HepG2 (cell line): ENCODE data around the gene SASH3. TPM values are rescaled to one million over a fixed set of nuclear protein-coding genes. Genes with fewer than 3 reads are reported as not detected.

Experiments used
- ATAC-seq: fragments of 200-7000 bp; cut with Tn5 transposase; 3 replicates; pipeline ENCODE4 v1.9.1; 2020; ENCODE audit warnings: mild to moderate bottlenecking, moderate library complexity
- BruUV-seq: library from RNA; stranded (reverse); fragments of 400-500 nt; replicated peaks from 2 replicates; lab custom pipeline; 2021; lab: Mats Ljungman, UMichigan
- CTCF ChIA-PET: fragments of 300-600 bp; formaldehyde crosslinking; extraction: SDS; loops from one replicate; lab custom pipeline; 2021; ENCODE audit warnings: low total read pairs, inconsistent platforms, low intra/inter-chr PET ratio; lab: Yijun Ruan, JAX
- POLR2A ChIA-PET: fragments of 350-600 bp; sonication (Branson Sonifier 250); formaldehyde crosslinking; loops from one replicate; lab custom pipeline; 2020; ENCODE audit warnings: antibody characterized with exemption, inconsistent platforms; lab: Yijun Ruan, JAX
- DNase-seq: peaks from one replicate; pipeline ENCODE4 v3.0.0-alpha.2; 2015; ENCODE audit warnings: low spot score
- FAIRE-seq: peaks from 3 replicates; lab custom pipeline; 2011; peaks lifted over from hg19 to GRCh38; lab: Jason Lieb, UNC
- H2AFZ ChIP-seq: one replicate; pipeline ENCODE4 v1.6.1; 2011; ENCODE audit warnings: low read length, inconsistent platforms
- H3K27ac ChIP-seq: fragments of 300-600 bp; 3 replicates; pipeline ENCODE4 v1.8.0; 2011; ENCODE audit warnings: mixed run types, mild to moderate bottlenecking, mixed read lengths, low read length, inconsistent platforms; ENCODE audit not compliant: insufficient read depth; ENCODE audit errors: extremely low read length
- H3K27me3 ChIP-seq, 2 experiments: fragments of 200-600 bp in 1 of 2; 2 replicates in 1 of 2; 3 replicates in 1 of 2; pipeline versions ENCODE4 v1.6.0 to v1.8.0; 2011; ENCODE audit warnings: low read length in 2 of 2, mild to moderate bottlenecking in 2 of 2, moderate library complexity in 2 of 2, inconsistent platforms in 1 of 2; ENCODE audit not compliant: insufficient read depth in 2 of 2, control insufficient read depth in 1 of 2
- H3K36me3 ChIP-seq, 2 experiments: fragments of 200-600 bp in 1 of 2; replicated peaks in 1 of 2; 2 replicates in 1 of 2; 3 replicates in 1 of 2; pipeline versions ENCODE4 v1.5.1 to v1.8.0; 2011; ENCODE audit warnings: low read length in 2 of 2, inconsistent platforms in 1 of 2; ENCODE audit not compliant: insufficient read depth in 2 of 2, control insufficient read depth in 1 of 2
- H3K4me1 ChIP-seq: 2 replicates; pipeline ENCODE4 v1.5.1; 2012; ENCODE audit warnings: low read length, inconsistent platforms; ENCODE audit not compliant: insufficient read depth
- H3K4me2 ChIP-seq: 2 replicates; pipeline ENCODE4 v1.6.0; 2011; ENCODE audit warnings: low read depth, low read length, inconsistent platforms
- H3K4me3 ChIP-seq, 3 experiments: fragments of 200-600 bp in 1 of 3; sonication (generic), shearing (Covaris generic) in 1 of 3; replicated peaks in 1 of 3; 2 replicates each; pipeline ENCODE4 v1.5.1; 2011 to 2016; ENCODE audit warnings: low read length in 3 of 3, inconsistent platforms in 2 of 3, low read depth in 2 of 3, mild to moderate bottlenecking in 2 of 3, control low read depth in 1 of 3, mixed read lengths in 1 of 3; ENCODE audit not compliant: insufficient read depth in 1 of 3
- H3K79me2 ChIP-seq: one replicate; pipeline ENCODE4 v1.6.1; 2011; ENCODE audit warnings: low read length, inconsistent platforms; ENCODE audit not compliant: insufficient read depth
- H3K9ac ChIP-seq: 2 replicates; pipeline ENCODE4 v1.6.0; 2011; ENCODE audit warnings: mild to moderate bottlenecking, low read depth, low read length, inconsistent platforms; ENCODE audit not compliant: insufficient read depth
- H3K9me3 ChIP-seq: 2 replicates; pipeline ENCODE4 v1.5.1; 2012; ENCODE audit warnings: mild to moderate bottlenecking, low read length
- H4K20me1 ChIP-seq: 2 replicates; pipeline ENCODE4 v1.6.0; 2011; ENCODE audit warnings: inconsistent platforms, mild to moderate bottlenecking, low read length, moderate library complexity; ENCODE audit not compliant: insufficient read depth
- FOXO1 ChIP-seq: sonication (generic); formaldehyde crosslinking; IDR thresholded peaks from 2 replicates; pipeline ENCODE4 v1.4.0; 2020; ENCODE audit warnings: missing genetic modification reagents
- PRMT3 ChIP-seq: sonication (generic); formaldehyde crosslinking; IDR thresholded peaks from 2 replicates; pipeline ENCODE4 v1.8.1; 2022; ENCODE audit warnings: low read depth, mild to moderate bottlenecking, moderate library complexity, missing genetic modification reagents, borderline replicate concordance
- RFX1 ChIP-seq: fragments of 450-650 bp; IDR thresholded peaks from 2 replicates; pipeline ENCODE4 v1.6.1; 2017
- RFX5 ChIP-seq: IDR thresholded peaks from 2 replicates; pipeline ENCODE4 v1.6.1; 2011; ENCODE audit warnings: low read depth, low read length, improper control_type of control experiment
- ZNF256 ChIP-seq: sonication (generic); formaldehyde crosslinking; conservative IDR thresholded peaks from 2 replicates; pipeline ENCODE4 v1.4.0; 2020; ENCODE audit warnings: missing genetic modification reagents
- ZNF343 ChIP-seq: sonication (generic); formaldehyde crosslinking; IDR thresholded peaks from 2 replicates; pipeline ENCODE4 v1.4.0; 2020; ENCODE audit warnings: mild to moderate bottlenecking, missing genetic modification reagents
- ZNF446 ChIP-seq: sonication (generic); formaldehyde crosslinking; IDR thresholded peaks from 2 replicates; pipeline ENCODE4 v1.5.0; 2020; ENCODE audit warnings: mild to moderate bottlenecking, missing genetic modification reagents
- WGBS: methylation state at CpG from one replicate; pipeline ENCODE4 v1.1.6; 2017; ENCODE audit warnings: low lambda C conversion rate; 5-methylcytosine and 5-hydroxymethylcytosine counted together
- in situ Hi-C: cut with HindIII; loops from 2 replicates; pipeline ENCODE4 v1.10.0; 2017; ENCODE audit warnings: low pct_unique_long_range_greater_than_20kb; ENCODE audit not compliant: extremely low pct_ligation_motif_present
- intact Hi-C: fragments of 100-400 bp; cut with micrococcal nuclease; formaldehyde crosslinking; loops from one replicate; pipeline ENCODE4 v1.10.0; 2022; ENCODE audit not compliant: unreplicated experiment
- polyA plus RNA-seq, 8 experiments: library from polyadenylated mRNA; depleted of rRNA in 3 of 8; stranded (reverse) in 7 of 8; unstranded in 1 of 8; fragments of >200 nt; fragmentation: Illumina TruSeq in 4 of 8; extraction: Trizol in 4 of 8; gene quantifications; 2 replicates each; pipeline versions ENCODE4 v1.2.1 to v1.2.3, GENCODE V29; 2011 to 2016; ENCODE audit warnings: low read depth in 4 of 8, missing spikeins in 1 of 8, mixed read lengths in 1 of 8; ENCODE audit not compliant: insufficient read depth in 1 of 8
- total RNA-seq, 5 experiments: library from RNA; depleted of rRNA; stranded (reverse); fragments of >200 nt; fragmentation: Illumina TruSeq; extraction: Trizol; gene quantifications; 2 replicates each; pipeline ENCODE4 v1.2.3, GENCODE V29; 2016; ENCODE audit warnings: low read depth in 1 of 5
- TF ChIP-seq, protein P1 (sequence below): sonication (generic); formaldehyde crosslinking; IDR thresholded peaks from 2 replicates; pipeline ENCODE4 v1.9.0; 2021; ENCODE audit warnings: missing genetic modification reagents, mild to moderate bottlenecking, borderline replicate concordance
- TF ChIP-seq, protein P2 (sequence below): sonication (generic); formaldehyde crosslinking; conservative IDR thresholded peaks from 2 replicates; pipeline ENCODE4 v1.4.0; 2020; ENCODE audit warnings: missing genetic modification reagents
- TF ChIP-seq, protein P3 (sequence below), 2 experiments: fragments of 450-650 bp in 1 of 2; sonication (generic) in 1 of 2; formaldehyde crosslinking in 1 of 2; IDR thresholded peaks; 2 replicates each; pipeline versions ENCODE4 v1.6.1 to v1.8.0; 2016 to 2022; ENCODE audit warnings: antibody characterized with exemption in 1 of 2, mild to moderate bottlenecking in 1 of 2, missing genetic modification reagents in 1 of 2
- TF ChIP-seq, protein P4 (sequence below): sonication (generic); formaldehyde crosslinking; IDR thresholded peaks from 2 replicates; pipeline ENCODE4 v1.5.1; 2020; ENCODE audit warnings: missing genetic modification reagents, mild to moderate bottlenecking, borderline replicate concordance

The SASH3 gene
- total and polyA plus RNA-seq, 2 of the 13 experiments (the other 11 are each of a cell fraction or from before 2014, with no cell fraction given), result 0.08 TPM; not detected in 1

DNA sequence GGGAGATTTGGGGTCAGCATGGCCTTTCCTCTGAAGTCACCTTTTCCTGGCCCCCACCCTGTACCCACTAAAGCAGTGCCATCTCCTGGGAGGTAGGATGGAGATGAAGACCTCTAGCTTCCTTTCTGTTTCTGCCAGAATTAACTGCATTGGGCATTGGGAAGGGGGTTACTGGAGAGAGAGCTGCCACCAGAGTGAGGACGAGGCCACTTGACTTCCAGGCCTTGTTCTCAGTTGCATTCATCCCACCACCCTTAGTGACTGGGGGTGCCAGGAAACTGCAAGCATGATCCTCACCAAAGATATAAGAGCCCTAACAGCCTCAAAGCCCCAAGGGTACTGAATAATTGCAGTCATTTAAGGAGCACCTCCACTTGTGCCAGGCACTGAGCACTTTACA lies 15.8 kb downstream of the SASH3 start:
- Histone ChIP-seq H3K4me3 (no peak overlapping the region), H3K9ac (no peak overlapping the region), H4K20me1 (no peaks in the 10 kb centered on the region), H3K79me2 (no peaks in the 10 kb centered on the region), H3K4me2 (no peak overlapping the region), H2AFZ (no peak overlapping the region), H3K27me3 (no peaks in the 10 kb centered on the region), H3K27ac (no peak overlapping the region), H3K4me1 (no peaks in the 10 kb centered on the region), H3K9me3 (no peaks in the 10 kb centered on the region), H3K36me3 (no peaks in the 10 kb centered on the region)
- ChIA-PET CTCF (no interaction called here), POLR2A (no interaction called here)
- in situ Hi-C loops (no loop called here), intact Hi-C loops (no loop called here)
- FAIRE-seq (no peak), DNase-seq (no peak), ATAC-seq (no peak)
- WGBS, result no CpG with 5 or more reads among the region's 1 CpG
- BruUV-seq, result no TSS peak
- no peak for TF ChIP-seq RFX1
- no peak for TF ChIP-seq ZNF446 (CRISPR knock-in tag)
- TF ChIP-seq, protein P1, sequence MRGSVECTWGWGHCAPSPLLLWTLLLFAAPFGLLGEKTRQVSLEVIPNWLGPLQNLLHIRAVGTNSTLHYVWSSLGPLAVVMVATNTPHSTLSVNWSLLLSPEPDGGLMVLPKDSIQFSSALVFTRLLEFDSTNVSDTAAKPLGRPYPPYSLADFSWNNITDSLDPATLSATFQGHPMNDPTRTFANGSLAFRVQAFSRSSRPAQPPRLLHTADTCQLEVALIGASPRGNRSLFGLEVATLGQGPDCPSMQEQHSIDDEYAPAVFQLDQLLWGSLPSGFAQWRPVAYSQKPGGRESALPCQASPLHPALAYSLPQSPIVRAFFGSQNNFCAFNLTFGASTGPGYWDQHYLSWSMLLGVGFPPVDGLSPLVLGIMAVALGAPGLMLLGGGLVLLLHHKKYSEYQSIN (CRISPR knock-in tag), result no peak
- TF ChIP-seq, protein P2, sequence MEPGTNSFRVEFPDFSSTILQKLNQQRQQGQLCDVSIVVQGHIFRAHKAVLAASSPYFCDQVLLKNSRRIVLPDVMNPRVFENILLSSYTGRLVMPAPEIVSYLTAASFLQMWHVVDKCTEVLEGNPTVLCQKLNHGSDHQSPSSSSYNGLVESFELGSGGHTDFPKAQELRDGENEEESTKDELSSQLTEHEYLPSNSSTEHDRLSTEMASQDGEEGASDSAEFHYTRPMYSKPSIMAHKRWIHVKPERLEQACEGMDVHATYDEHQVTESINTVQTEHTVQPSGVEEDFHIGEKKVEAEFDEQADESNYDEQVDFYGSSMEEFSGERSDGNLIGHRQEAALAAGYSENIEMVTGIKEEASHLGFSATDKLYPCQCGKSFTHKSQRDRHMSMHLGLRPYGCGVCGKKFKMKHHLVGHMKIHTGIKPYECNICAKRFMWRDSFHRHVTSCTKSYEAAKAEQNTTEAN (CRISPR knock-in tag), result no peak
- no peak for TF ChIP-seq PRMT3 (CRISPR knock-in tag)
- TF ChIP-seq, protein P3, sequence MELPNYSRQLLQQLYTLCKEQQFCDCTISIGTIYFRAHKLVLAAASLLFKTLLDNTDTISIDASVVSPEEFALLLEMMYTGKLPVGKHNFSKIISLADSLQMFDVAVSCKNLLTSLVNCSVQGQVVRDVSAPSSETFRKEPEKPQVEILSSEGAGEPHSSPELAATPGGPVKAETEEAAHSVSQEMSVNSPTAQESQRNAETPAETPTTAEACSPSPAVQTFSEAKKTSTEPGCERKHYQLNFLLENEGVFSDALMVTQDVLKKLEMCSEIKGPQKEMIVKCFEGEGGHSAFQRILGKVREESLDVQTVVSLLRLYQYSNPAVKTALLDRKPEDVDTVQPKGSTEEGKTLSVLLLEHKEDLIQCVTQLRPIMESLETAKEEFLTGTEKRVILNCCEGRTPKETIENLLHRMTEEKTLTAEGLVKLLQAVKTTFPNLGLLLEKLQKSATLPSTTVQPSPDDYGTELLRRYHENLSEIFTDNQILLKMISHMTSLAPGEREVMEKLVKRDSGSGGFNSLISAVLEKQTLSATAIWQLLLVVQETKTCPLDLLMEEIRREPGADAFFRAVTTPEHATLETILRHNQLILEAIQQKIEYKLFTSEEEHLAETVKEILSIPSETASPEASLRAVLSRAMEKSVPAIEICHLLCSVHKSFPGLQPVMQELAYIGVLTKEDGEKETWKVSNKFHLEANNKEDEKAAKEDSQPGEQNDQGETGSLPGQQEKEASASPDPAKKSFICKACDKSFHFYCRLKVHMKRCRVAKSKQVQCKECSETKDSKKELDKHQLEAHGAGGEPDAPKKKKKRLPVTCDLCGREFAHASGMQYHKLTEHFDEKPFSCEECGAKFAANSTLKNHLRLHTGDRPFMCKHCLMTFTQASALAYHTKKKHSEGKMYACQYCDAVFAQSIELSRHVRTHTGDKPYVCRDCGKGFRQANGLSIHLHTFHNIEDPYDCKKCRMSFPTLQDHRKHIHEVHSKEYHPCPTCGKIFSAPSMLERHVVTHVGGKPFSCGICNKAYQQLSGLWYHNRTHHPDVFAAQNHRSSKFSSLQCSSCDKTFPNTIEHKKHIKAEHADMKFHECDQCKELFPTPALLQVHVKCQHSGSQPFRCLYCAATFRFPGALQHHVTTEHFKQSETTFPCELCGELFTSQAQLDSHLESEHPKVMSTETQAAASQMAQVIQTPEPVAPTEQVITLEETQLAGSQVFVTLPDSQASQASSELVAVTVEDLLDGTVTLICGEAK (IDR thresholded peaks at IDR 0.05), result no peak
- TF ChIP-seq, protein P3 (CRISPR knock-in tag; IDR thresholded peaks at IDR 0.05), result no peak
- TF ChIP-seq, protein P4, sequence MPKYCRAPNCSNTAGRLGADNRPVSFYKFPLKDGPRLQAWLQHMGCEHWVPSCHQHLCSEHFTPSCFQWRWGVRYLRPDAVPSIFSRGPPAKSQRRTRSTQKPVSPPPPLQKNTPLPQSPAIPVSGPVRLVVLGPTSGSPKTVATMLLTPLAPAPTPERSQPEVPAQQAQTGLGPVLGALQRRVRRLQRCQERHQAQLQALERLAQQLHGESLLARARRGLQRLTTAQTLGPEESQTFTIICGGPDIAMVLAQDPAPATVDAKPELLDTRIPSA (CRISPR knock-in tag), result no peak
- TF ChIP-seq ZNF343 (CRISPR knock-in tag), result no peak
- no peak for TF ChIP-seq ZNF256 (CRISPR knock-in tag)
- TF ChIP-seq RFX5, result no peak
- TF ChIP-seq FOXO1, result no peak
